Neural cell (in vitro differentiated cells): ENCODE measurements around the gene ABHD17A.

Experiments
- CTCF ChIP-seq: fragments of 450-650 bp; IDR thresholded peaks from 2 replicates; pipeline ENCODE4 v1.5.1; 2014; ENCODE audit warnings: antibody characterized with exemption, mild to moderate bottlenecking, moderate library complexity; ENCODE audit not compliant: poor library complexity, severe bottlenecking
- EP300 ChIP-seq: fragments of 450-650 bp; conservative IDR thresholded peaks from 2 replicates; pipeline ENCODE4 v1.6.1; 2014; ENCODE audit warnings: antibody characterized with exemption, mild to moderate bottlenecking, moderate library complexity; ENCODE audit not compliant: poor library complexity, severe bottlenecking
- EZH2 ChIP-seq: fragments of 200-600, 300-800 bp; shearing (Covaris generic), sonication (generic); IDR thresholded peaks from 2 replicates; pipeline ENCODE4 v1.6.1; 2014; ENCODE audit warnings: antibody characterized with exemption, low read length, borderline replicate concordance, mild to moderate bottlenecking; ENCODE audit not compliant: insufficient read depth, poor library complexity, severe bottlenecking
- POLR2AphosphoS5 ChIP-seq: IDR thresholded peaks from 2 replicates; pipeline ENCODE4 v1.6.1; 2012

GRCh38 chr19:1832046-1832663 lies 53.1 kb downstream of the ABHD17A start:
- no peak for TF ChIP-seq CTCF
- no peak for TF ChIP-seq POLR2AphosphoS5
- TF ChIP-seq EP300, result no peak
- TF ChIP-seq EZH2, result no peak
